Measurements from ENCODE around the gene KRT86.
"Not testable (repeated sequence)": the region's sequence is repeated elsewhere in the genome, so short reads cannot be mapped to it uniquely, and the experiment has no call there.

The KRT86 gene

DNA sequence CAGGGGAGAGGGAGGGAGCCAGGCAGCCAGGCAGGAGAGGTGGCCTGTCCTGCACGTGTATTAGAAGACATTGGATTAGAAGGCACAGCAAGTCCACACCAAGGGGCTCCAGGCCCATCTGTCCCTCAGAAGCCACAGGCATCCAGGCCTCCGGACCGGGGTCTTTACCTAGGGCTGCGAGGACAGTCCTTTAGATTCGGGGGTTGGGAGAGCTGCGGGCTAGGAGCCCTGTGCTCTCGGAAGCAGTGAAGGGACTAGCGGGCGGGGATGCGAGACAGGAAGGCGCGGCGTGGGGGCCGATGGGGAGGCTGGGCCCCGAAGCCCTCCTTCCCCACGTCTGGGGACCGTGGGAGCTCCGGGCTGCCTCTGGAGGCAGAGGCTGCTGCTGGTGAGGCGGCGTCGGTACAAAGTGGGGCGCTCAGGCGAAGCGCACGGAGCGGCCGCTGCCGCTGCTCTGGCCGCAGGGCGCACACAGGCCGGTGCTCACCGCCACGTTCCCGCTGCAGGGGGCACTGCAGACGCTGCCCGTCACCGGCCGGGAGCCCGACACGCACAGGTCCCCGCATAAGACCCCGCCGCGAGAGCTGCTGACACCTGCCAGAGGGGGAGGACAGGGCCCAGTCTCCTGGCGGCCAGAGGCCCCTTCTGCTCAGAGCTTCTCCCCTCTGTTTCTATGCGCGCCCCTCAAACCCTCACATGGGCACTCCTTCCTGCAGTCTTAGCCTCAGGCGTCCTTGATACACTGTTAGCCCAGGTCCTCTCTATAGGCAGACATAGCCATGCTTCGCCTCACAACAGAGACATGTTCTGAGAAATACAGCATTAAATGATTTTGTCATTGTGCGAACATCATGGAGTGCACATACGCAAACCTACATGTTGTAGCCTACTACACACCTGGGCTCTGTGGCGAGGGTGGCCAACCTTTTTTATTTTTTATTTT is 24.1 kb upstream of the KRT86 start:
- in situ Hi-C loops (cut with HindIII; ENCODE audit: low sequenced_read_pairs) = no loop called here

DNA sequence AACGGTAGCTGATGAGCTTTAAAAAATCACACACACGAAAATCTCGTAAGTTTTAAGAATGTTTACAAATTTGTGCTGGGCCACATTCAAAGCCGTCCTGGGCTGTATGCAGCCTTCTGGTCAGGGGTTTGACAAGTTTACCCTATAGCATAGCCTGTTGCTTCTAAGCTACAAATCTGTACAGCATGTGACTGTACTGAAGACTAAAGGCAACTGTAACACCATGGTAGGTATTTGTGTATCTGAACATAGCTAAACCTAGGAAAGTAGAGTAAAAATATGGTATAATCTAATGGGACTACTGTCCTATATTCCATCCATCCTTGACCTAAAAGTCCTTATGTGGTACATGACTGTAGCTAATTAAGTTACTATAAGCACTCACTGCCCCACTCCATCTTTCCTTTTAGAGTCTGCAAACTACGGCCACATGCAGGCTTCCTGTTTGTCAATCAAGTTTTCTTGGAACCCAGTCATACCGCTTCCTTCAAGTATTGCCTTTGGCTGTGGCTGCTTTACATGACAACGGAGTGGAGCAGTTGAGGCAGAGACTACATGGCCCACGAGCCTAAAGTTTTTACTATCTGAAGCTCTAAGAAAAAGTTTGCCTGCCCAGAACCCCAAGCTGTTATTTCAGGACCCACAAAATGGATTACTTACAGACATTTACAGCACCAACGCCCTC is 22.9 kb upstream of the KRT86 start:
- in situ Hi-C loops (cut with HindIII; ENCODE audit: low sequenced_read_pairs) = no loop called here

DNA sequence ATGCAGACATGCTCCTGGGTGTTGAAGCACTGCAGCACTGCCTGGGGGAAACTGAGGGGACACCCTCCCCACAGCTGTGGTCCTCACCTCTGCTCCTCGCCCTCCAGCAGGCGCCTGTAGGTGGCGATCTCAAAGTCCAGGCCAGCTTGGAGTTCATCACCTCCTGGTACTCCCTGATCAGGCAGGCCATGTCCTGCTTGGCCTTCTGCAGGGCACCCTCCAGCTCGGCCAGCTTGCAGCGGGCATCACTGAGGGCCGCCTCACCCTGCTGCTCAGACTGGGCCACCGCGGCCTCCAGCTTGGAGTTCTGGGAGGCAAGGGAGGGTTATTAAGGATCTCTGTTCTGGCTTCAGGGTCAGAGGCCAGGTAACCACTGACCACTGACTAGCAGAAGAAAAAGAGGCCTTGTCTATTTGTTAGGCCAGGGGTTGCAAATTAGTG is 22.2 kb upstream of the KRT86 start:
- in situ Hi-C loops (cut with HindIII; ENCODE audit: low sequenced_read_pairs) = not testable (repeated sequence)

DNA sequence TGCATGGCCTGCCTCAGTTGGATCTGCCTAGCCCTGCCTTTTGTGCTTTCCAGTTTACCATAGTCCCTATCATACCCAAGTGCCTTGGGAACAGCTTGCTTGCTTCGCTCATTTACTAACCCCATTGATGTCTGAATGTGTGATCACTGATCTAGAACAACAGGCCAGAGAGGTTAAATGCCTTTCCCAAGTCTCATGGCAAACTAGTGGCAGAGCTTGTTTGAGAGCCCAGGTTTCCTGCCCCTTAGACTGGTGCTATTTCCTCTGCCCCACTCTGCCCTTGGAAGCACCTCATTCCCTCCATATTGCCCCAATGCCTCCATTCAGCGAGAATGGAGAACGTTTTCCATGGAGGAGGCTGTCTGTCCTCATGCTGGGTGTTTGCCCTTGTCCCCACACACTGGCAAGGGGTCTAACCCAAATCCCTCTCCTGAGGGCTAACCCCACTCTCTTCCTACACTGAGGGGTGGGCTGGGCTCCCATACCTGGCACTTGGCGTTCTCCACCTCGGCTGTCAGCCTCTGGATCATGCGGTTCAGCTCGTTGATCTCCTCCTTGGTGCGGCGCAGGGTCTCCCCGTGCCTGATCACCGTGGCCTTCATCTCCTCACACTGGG is 21.6 kb upstream of the KRT86 start:
- in situ Hi-C loops (cut with HindIII; ENCODE audit: low sequenced_read_pairs) = no loop called here

DNA sequence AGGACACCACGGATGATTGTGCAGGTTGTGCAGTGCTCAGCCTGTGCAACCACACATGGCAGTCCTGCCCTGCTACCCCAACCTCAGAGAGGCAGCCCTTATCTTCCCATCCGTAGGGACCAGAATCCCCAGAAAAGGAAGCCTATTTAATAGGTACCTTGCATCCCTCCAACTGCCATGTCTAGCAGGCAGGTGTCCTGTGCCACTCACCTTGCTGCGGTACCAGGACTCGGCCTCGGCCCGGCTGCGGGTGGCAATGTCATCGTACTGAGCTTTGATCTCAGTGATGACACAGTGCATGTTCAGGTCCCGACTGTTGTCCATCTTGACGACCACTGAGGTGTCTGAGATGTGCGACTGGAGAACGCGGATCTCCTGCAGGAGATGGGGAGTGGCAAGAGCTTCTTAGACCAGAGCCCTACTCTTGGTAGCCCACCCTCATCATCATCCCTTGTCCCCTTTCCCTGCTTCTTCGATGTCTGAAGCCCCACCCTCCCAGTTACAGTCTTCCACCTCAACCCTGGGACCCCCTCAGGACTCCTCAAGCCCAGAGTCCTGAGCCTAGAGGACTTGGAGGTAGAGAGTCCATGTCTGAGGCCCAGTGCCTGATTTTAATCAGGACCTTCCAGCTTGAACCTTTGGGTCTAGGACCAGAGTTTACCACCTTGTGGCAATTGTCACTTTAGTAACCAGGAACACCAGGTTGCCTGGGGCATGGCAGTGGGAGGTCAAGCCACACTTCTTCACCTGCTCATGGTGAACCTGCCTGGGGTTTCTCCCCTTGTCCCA is 20.9 kb upstream of the KRT86 start:
- in situ Hi-C loops (cut with HindIII; ENCODE audit: low sequenced_read_pairs) = no loop called here

DNA sequence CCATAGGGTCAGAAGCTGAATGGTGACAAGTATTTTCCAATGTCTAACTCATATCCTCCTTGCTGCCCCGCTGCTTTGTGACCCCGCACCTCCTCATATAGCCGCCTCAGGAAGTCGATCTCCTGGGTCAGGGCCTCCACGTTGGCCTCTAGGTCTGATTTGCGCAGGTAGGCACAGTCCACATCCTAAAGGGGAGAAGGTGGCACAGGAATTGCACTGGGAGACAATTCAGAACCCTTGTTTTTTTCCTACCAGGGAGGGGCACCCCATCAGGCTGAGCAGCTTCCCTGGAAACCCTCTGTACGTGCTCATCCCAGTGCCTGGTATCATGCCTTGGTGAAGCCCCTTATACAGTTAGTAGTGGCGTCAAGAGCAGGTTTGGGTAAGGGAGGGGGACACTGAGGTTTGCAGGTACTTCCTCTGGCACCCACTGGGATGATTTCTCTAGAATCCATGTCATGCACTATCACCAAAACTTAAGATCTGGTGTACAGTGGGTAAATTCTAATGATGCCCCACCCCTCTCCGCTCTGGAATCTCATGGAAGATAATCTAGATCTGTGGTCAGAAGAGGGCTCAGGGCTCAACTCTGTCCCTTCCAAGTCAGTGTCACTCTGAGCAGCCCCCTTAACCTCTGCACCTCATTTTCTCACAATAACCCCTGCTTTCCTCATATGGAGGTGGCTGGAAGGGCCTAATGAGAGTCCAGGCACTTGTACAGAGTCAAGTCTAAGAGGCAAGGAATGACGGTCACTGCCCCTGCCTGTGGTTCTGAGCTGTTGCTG is 20.1 kb upstream of the KRT86 start:
- in situ Hi-C loops (cut with HindIII; ENCODE audit: low sequenced_read_pairs) = no loop called here

DNA sequence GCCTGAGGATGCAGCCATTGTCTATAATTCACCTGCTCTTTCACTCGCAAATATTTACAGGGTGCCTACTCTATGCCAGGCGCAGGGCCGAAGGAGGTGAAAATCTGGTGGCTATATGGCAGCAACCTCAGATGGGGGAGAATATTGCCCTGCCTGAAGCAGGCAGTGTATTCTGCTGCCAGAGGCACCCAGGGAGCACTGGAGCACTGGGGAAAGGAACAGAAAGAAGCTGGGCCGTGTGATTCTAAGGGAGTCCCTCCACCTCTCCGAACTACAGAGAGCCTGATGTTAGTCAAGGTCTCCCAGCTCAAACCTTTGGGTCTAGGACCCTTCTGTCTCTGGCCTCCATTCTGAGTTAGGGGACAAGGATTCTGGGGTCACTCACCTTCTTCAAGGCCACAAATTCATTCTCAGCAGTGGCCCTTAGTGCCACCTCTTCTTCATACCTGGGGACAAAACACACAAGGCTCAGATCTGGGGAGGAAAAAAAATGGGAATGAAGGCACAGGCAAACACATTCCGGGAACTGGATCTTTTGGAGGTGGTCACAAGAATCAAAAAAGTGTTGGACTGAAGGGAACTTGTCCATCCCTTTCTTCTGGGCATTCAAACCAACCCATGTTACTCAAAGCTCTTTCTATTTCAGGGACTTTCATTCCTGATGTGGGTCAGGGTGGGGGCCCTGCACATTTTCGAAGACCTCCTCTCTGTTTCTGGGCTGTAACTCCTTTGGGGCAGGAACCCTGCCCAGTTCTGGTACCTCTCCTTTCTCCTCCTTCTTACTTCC is 19.3 kb upstream of the KRT86 start:
- in situ Hi-C loops (cut with HindIII; ENCODE audit: low sequenced_read_pairs) = no loop called here

DNA sequence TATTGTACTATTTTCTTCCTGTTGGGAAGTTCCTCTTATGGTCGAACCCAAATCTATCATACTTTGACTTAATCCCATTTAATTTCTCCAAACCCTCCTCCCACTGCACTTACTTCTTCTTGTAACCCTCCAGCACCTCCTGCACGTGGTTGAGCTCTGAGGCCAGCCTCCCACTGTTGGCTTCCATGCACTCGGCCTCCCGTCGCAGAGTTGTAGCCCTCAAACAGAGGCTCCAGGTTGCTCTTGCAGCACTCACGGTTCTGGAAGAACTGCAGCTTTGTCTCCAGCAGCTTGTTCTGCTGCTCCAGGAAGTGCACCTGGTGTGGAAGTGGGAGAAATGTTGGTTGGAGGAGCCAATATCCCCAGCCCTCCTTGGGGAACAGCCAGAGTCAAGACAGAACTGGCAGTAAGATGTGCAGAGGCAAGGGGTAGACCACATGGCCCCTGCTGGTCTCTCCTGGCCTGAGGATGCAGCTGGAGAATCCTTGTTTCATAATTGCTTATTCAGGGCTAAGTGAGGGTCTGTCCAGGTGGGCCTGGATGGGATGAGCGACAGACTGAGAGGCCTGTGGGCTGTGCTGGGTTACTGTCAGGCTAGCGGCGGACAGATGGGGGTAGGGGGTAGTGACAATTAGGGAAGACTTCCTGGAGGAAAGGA is 18.4 kb upstream of the KRT86 start:
- in situ Hi-C loops (cut with HindIII; ENCODE audit: low sequenced_read_pairs) = no loop called here

DNA sequence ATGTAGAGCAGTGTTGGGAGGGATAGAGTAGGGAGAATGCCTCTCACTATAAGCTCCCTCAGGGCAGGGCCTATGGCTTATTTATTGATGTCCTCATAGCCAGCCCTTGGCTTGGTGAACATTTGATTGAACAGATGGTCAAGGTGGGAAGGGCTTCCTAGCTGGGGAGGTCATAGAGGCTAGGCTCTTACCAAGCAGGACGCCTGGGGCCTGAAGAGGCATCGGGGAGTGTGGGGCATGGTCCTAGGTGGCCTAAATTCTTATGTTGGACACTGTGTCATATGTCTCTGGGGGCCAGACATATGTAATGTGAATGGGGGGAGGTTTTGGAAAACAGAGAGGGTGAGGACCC is 17.9 kb upstream of the KRT86 start:
- in situ Hi-C loops (cut with HindIII; ENCODE audit: low sequenced_read_pairs) = no loop called here

DNA sequence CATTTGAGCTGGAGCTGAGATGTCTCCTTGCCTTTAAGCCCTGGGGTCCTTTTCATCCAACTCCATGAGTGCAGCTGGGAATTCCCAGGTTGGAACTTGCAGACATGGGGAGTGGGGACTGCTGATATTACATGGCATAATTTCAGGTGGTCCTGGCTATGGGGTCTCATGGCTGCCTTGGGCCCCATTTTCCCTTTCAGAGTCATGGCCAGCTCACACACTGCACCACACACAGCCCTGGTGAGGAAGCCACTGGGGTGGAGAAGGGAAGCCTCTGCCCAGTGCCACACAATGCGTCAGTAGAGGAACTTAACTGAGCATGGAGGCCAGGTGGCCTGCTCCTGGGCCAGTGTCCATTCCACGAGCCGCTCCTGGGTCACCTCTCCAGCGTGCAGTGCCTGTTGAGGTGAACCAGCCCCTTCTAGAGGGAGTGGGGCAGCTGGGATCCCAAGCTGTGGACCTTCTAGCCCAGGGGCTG is 17.3 kb upstream of the KRT86 start:
- in situ Hi-C loops (cut with HindIII; ENCODE audit: low sequenced_read_pairs) = no loop called here

DNA sequence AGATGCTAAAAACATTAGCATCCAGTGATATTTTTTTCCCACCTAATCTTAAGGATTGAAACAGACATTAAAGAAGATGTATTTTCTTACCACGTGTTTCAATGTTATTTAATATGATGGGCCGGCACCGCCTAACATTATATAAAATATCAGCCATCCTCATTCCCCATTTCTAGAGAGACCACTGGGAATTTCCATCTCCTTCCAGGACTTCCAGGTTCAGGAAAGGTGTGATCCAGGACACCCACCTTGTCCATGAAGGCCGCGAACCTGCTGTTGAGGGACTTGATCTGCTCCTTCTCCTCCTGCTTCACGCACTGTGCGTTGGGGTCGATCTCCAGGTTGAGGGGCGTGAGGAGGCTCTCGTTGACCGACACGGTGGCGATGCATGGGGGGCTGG is 16.5 kb upstream of the KRT86 start:
- in situ Hi-C loops (cut with HindIII; ENCODE audit: low sequenced_read_pairs) = not testable (repeated sequence)

DNA sequence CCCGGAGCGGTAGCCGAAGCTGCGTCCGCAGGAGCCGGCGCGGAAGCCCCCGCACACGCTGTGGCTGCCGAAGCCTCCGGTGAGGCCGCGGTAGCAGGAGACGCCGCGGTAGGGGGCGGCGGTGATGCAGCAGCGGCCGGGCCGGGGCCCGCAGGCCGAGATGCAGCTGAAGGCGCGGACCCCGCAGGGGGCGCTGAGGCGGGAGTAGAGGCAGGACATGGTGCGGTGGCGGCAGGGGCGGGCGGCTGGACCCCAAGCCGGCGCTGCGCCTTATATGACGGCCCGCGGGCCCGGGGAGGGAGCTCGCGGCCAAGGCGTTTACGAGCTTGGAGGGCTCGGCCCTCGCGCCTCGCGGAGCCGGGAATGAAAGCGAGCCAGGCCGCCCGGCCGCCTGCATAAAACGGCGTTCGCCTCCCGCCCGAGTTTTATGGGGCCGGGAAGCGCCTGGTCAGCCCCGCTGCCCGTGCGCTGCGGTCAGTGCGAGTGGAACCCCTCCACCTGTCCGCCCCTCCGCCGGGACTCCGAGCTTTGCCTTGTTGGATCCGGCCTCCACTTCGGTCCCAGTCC is 16.0 kb upstream of the KRT86 start:
- in situ Hi-C loops (cut with HindIII; ENCODE audit: low sequenced_read_pairs) = no loop called here

DNA sequence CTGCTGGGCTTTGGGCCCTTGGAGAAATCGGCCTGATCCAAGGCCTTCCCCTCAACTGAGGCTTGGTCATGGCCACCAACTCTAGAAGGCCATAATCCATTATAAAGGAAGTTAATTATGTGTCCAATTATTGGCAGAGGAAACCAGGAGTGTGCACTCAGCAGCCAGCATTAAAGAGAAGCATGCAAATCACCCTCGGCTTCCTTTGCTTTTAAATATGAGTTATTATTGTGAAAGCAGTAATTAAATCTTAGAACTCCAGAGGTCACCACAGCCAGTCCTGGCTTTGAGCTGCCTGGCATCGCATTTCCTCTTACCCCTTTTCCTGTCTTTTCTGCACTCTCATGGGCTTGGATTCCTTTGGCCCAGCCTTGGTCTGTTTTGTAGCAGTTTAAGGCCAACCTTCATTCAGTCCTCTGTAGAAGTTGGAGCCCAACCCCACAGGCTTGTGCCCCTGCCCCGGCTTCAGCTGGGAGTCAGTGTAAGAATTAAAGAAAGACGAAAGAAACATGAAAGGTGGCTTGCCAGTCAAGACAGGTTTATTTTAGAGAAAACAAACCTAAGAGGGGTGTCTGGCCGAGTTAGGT is 14.7 kb upstream of the KRT86 start:
- in situ Hi-C loops (cut with HindIII; ENCODE audit: low sequenced_read_pairs) = no loop called here

DNA sequence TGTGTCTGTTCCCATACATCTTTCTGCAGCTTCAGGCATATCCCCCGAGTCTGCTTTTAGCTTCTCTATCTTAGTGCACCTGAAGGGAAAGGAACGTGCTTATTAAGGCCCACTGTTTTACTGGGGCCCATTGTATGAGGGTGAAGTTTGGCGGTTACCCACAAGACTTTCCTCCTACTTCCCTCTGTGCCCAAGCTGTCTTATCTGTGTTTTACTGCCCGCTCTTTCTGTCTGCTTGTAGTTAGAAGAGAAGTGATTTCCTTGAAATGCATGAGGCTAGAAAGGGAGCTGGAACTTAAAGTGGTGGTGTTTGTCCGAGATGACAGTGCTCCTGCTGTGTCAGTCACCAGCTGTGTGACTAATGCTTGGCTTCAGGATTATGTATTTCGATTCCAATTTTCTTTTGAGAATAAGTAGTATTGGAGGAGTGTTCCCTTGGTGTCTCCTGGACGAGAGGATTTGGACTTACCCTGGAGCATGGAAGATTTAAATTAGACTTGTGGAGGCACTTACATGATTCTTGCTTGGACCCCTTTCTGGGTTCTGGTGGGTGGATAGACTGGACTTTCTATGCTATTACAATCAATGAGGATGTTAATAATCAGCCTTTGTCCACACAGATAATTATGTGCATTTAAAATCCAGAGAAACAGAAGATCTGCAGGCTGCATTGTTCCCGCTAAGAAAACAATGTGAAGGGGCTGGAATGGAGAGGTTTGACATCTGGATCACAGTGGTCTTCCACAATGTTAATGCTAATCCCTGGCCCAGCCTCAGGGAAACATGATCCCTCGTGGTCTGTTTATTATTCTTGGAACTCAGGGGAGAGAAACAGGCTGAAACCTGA is 13.9 kb upstream of the KRT86 start:
- in situ Hi-C loops (cut with HindIII; ENCODE audit: low sequenced_read_pairs) = no loop called here

DNA sequence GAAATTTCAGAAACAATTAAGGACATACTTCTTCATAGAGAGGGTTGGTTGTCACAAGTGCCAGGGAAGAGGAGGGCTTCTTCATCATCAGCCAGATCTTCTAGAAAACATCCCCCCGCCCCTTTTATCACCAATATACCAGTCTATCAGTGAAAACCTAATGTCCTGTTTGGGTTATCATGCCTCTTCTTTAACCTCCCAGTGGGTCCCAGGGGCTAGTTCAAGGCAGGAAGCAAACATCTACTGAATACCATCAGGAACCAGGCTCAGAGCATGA is 13.3 kb upstream of the KRT86 start:
- in situ Hi-C loops (cut with HindIII; ENCODE audit: low sequenced_read_pairs) = no loop called here

DNA sequence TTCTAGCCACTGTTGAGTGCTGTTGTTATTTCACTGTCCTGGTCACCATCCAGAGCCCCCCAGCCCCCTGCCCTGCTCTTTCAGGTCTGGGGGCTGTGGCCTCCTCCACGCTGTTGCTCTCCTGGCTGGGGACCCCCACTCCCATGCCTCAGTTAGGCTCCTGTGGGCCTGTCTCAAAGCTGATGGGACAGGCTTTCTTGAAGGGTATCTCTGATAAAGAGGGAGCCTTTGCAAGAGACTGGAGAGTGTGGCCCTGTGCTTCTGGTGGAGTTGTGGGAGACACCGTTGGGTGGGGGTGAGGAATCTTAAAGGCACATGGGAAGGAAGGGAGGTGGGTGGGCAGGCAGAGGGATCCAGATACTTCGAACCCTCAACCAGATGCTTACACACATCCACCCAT is 12.2 kb upstream of the KRT86 start:
- in situ Hi-C loops (cut with HindIII; ENCODE audit: low sequenced_read_pairs) = no loop called here

DNA sequence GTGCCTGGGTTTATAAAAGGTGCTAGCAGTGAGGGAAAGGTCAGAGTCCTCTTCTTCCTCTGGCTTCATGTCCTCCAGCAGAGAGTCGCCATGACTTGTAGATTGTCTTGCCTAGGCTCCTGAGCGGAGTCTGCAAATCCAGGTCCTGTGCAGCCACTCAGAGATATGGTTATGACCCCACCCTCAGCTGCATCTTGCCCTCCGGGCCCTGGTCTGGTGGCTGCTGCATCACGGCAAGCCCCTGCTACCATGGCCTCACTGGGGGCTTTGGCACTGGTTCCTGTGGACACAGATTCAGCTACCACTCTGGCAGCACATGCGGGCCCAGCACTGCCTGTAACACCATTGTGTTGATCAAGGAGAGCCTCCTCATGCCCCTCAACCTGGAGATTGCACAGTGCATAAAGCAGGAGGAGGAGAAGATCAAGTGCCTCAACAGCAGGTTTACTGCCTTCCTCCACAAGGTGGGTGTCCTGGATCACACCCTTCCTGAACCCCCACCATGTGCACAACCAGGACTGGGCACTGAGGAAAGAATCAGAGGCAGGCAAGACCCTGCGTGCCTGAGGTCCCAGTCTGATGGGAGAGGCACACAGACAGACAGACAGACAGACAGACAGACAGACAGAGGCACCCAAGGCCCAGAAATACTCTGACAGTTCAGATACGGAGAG is 10.5 kb upstream of the KRT86 start:
- in situ Hi-C loops (cut with HindIII; ENCODE audit: low sequenced_read_pairs) = no loop called here

Data from endothelial cell of hepatic sinusoid (primary cell).